ENCODE results near the gene HLA-DPB1. TPM values are rescaled to one million over a fixed set of nuclear protein-coding genes. Genes with fewer than 3 reads are reported as not detected.

Gene HLA-DPB1
- total and polyA plus RNA-seq, 9 of the 15 experiments (the other 6 are each of a cell fraction or from before 2014, with no cell fraction given) = 0.07 to 1.2 (median 0.51) TPM

- Histone ChIP-seq H3K4me3 (no peak overlapping the region), H3K4me2 (ENCODE audit: insufficient read depth, low read length) (no peak overlapping the region), H3K4me1 (replicated peaks in 1 of 2; ENCODE audit: control insufficient read depth in 2 of 2, insufficient read depth in 2 of 2, low read length in 2 of 2) (no peaks in the 10 kb centered on the region), H3K9me1 (ENCODE audit: control insufficient read depth, insufficient read depth, low read length) (no peaks in the 10 kb centered on the region), H4K20me1 (replicated peaks; ENCODE audit: control insufficient read depth, insufficient read depth, low read length) (no peaks in the 10 kb centered on the region), H3K9ac (ENCODE audit: insufficient read depth in 1 of 2, low read depth in 2 of 2, low read length in 2 of 2) (no peak overlapping the region), H3K79me2 (ENCODE audit: control insufficient read depth, insufficient read depth, low read length) (no peaks in the 10 kb centered on the region), H3K36me3 (ENCODE audit: control insufficient read depth, insufficient read depth, low read length) (no peaks in the 10 kb centered on the region), H3K9me3 (replicated peaks; ENCODE audit: control insufficient read depth, insufficient read depth, low read depth, low read length) (no peaks in the 10 kb centered on the region; the same call in 1 of the 2 replicates), H3K27me3 (ENCODE audit: control insufficient read depth in 2 of 2, insufficient read depth in 2 of 2, low read length in 2 of 2) (peaks cover 0 to 33% of the 10 kb centered on the region in 2 experiments; a peak in 2 of 5 replicates), H3K27ac (ENCODE audit: extremely low read depth, low read depth, low read length) (no peak overlapping the region), H2AFZ (ENCODE audit: low read depth, low read length) (no peak overlapping the region)
- CTCF ChIA-PET (ENCODE audit: low intra/inter-chr PET ratio) = interaction anchor here (4.1 kb wide), 1 partner anchor 78 kb away, joined by 19 read pairs; no protein-coding TSS in a partner anchor
- 0% methylated on average over 3 of the region's 3 CpGs for WGBS (ENCODE audit: insufficient coverage, low coverage, missing lambda C conversion rate)
- intact Hi-C loops (cut with micrococcal nuclease) = loop anchor here (10.0 kb wide), 1 partner anchor 209 kb away; no protein-coding TSS in a partner anchor
- no peak for TF ChIP-seq TAF15 (IDR thresholded peaks at IDR 0.05; ENCODE audit: low read depth, low read length)
- TF ChIP-seq TCF15 (CRISPR knock-in tag; IDR thresholded peaks at IDR 0.05) = no peak
- TF ChIP-seq ETV6 (IDR thresholded peaks at IDR 0.05; ENCODE audit: borderline replicate concordance in 1 of 2, low read depth in 2 of 2, low read length in 1 of 2) = no peak
- no peak for TF ChIP-seq ETV6 (CRISPR knock-in tag; IDR thresholded peaks at IDR 0.05; ENCODE audit: borderline replicate concordance)
- no peak for ATAC-seq
- POLR2A ChIA-PET = no interaction called here
- in situ Hi-C loops (cut with MboI) = no loop called here
- FAIRE-seq = no peak
- no TSS peak for BruUV-seq (replicated peaks)
- no peak for DNase-seq (ENCODE audit: extremely low read depth in 1 of 4, low spot score in 3 of 4)
Measured at GRCh38 chr6:33093855-33094254, 18.1 kb downstream of the HLA-DPB1 start.

GRCh38 chr6:33095681-33096080 lies 19.9 kb downstream of the HLA-DPB1 start:
- in situ Hi-C loops (cut with MboI) = no loop called here
- no peak for ATAC-seq
- CTCF ChIA-PET (ENCODE audit: low intra/inter-chr PET ratio) = no interaction called here
- TF ChIP-seq TSHZ1 (CRISPR knock-in tag; IDR thresholded peaks at IDR 0.05) = no peak
- no peak for TF ChIP-seq ZFP91 (CRISPR knock-in tag; IDR thresholded peaks at IDR 0.05)
- no peak for TF ChIP-seq ZNF395 (CRISPR knock-in tag; IDR thresholded peaks at IDR 0.05)

More at GRCh38 chr6:33095681-33096080, 19.9 kb downstream of the HLA-DPB1 start:
- Histone ChIP-seq H2AFZ (ENCODE audit: low read depth, low read length) (no peak overlapping the region), H3K27me3 (ENCODE audit: control insufficient read depth in 2 of 2, insufficient read depth in 2 of 2, low read length in 2 of 2) (peaks cover 0 to 32% of the 10 kb centered on the region in 2 experiments; a peak in 2 of 5 replicates), H3K79me2 (ENCODE audit: control insufficient read depth, insufficient read depth, low read length) (no peaks in the 10 kb centered on the region), H3K36me3 (ENCODE audit: control insufficient read depth, insufficient read depth, low read length) (no peaks in the 10 kb centered on the region), H3K4me2 (ENCODE audit: insufficient read depth, low read length) (no peak overlapping the region), H4K20me1 (replicated peaks; ENCODE audit: control insufficient read depth, insufficient read depth, low read length) (no peaks in the 10 kb centered on the region), H3K27ac (ENCODE audit: extremely low read depth, low read depth, low read length) (no peak overlapping the region), H3K4me1 (replicated peaks in 1 of 2; ENCODE audit: control insufficient read depth in 2 of 2, insufficient read depth in 2 of 2, low read length in 2 of 2) (no peaks in the 10 kb centered on the region), H3K9me3 (replicated peaks; ENCODE audit: control insufficient read depth, insufficient read depth, low read depth, low read length) (no peaks in the 10 kb centered on the region; the same call in 1 of the 2 replicates), H3K9me1 (ENCODE audit: control insufficient read depth, insufficient read depth, low read length) (no peaks in the 10 kb centered on the region), H3K9ac (ENCODE audit: insufficient read depth in 1 of 2, low read depth in 2 of 2, low read length in 2 of 2) (no peak overlapping the region), H3K4me3 (no peak overlapping the region)
- 0% methylated on average over 1 of the region's 1 CpG for WGBS (ENCODE audit: insufficient coverage, low coverage, missing lambda C conversion rate)
- BruUV-seq (replicated peaks) = no TSS peak
- DNase-seq (ENCODE audit: extremely low read depth in 1 of 4, low spot score in 3 of 4) (no peak), FAIRE-seq (no peak)
- intact Hi-C loops (cut with micrococcal nuclease) = loop anchor here (10.0 kb wide), 1 partner anchor 211 kb away; no protein-coding TSS in a partner anchor
- POLR2A ChIA-PET = interaction anchor here (1.2 kb wide), 1 partner anchor 111 kb away, joined by 3 read pairs; no protein-coding TSS in a partner anchor

All from K562 (cell line).